Fibroblast of lung (primary cell): ENCODE measurements around the gene ALDH1L1.

Experiments
- CTCF ChIP-seq, 2 donors: IDR thresholded peaks in 1 of 2; conservative IDR thresholded peaks in 1 of 2; 1 replicate in 1 of 2; 2 replicates in 1 of 2; pipeline ENCODE4 v1.5.1; 2011 to 2012; ENCODE audit warnings: low read length in 2 of 2, control low read depth in 1 of 2, inconsistent platforms in 1 of 2, low read depth in 1 of 2, mild to moderate bottlenecking in 1 of 2
- EZH2 ChIP-seq: IDR thresholded peaks from 2 replicates; pipeline ENCODE4 v1.5.1; 2012; ENCODE audit warnings: low read length, control low read depth, mild to moderate bottlenecking; ENCODE audit errors: missing control alignments

GRCh38 chr3:126111566-126112475 lies 68.6 kb downstream of the ALDH1L1 start:
- TF ChIP-seq EZH2 (no peak), CTCF (conservative IDR thresholded peaks at IDR 0.05 in 1 of 2, IDR thresholded peaks at IDR 0.05 in 1 of 2; ENCODE audit: low read depth in 1 of 2, low read length in 2 of 2) (no peak)
